HG03469 (cell line): ENCODE results near the gene MYOZ2.
"Not testable (repeated sequence)": the region's sequence is repeated elsewhere in the genome, so short reads cannot be mapped to it uniquely, and the experiment has no call there.

Experiments used
- ATAC-seq: cut with Tn5 transposase; IDR thresholded peaks from one replicate; pipeline ENCODE4 v1.9.1; 2021; ENCODE audit warnings: mild to moderate bottlenecking, moderate library complexity, moderate number of reproducible peaks; ENCODE audit not compliant: unreplicated experiment

Gene MYOZ2

DNA sequence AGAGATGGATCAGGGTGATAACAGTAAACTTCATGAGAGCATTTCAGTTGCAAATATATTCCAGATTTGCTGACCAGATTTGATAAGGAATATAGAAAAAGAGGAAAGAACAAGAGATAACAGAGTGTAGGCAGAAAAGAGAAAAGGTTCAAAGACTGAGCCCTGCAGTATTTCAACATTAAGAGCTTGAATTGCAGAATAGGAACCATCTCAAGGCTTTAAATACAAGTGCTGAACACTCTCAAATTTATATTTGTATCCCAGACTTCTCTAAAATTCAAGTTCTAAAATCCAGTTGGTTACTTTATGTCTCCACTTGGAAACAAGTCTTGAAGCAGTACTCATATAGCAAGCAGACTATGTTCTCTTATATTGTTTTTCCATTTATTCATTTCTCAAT lies 9.7 kb upstream of the MYOZ2 start:
- no peak for ATAC-seq

DNA sequence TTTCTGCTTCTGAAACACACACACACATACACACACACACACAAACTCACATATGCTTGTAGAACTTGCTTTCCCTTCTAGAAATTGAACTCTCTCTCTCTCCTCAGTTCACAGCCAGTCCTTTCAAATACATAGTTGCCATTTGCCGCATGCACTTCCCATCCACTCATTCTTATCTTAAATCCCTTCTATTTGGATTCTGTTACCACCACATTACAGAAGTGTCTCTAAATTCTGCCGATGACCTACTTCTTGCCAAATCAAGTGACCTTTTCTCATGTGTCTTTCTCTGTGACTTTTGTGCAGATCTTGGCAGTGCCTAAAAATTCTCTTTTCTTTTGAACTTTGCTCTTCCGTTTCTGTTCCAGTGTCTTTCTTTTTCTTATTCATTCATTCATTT lies 7.5 kb upstream of the MYOZ2 start:
- ATAC-seq = no peak

DNA sequence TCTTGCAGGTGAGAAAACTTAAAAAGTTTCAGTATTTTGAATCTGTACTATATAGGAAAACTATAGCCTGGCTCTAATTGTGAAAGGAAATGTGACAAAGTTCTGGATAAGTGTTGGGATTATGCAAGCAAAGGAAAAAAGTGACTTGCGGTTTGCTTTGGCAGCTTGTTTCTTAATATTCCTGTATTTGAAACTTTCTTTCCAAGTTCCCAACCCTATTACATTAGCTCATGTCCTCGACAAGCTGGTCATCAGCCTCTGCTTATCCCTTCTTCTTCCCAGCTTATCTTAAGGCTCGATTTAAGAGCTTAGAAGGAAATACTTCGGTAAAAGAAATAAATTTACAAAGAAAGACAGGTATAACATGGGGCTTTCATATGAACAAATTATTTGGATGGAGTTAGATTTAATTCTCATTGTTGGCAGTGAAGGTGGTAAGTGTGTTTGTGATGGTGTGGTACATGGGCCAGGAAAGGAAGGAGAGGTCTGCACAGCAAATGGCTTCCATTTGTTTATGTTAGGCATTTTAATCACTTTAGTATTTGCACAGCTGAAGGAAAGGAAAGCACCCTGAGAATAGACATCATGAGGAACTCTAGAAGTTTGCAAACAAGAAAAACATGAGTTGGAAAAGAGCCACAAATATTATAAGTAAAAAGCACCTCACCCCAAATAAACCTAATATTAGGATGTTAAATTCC lies 5.1 kb upstream of the MYOZ2 start:
- ATAC-seq = no peak

DNA sequence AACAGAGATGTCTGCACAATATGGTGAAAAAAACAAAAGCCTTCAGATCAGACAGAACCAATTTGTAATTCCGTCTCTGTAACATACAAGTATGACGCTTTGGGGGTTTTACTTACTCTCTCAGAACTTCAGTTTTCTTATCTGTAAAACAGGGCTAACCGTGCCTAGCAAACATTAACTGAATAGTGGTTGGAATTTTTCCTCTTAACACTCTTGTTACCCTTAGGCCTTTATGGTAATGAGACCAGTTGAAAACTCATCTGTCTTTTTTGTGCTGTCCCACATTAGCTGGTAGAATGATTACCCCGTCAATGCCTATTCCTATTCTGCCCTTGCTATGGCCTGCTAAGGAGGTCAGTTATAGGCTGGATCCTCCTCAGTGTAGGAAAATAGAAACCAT lies 4.5 kb upstream of the MYOZ2 start:
- ATAC-seq = no peak

DNA sequence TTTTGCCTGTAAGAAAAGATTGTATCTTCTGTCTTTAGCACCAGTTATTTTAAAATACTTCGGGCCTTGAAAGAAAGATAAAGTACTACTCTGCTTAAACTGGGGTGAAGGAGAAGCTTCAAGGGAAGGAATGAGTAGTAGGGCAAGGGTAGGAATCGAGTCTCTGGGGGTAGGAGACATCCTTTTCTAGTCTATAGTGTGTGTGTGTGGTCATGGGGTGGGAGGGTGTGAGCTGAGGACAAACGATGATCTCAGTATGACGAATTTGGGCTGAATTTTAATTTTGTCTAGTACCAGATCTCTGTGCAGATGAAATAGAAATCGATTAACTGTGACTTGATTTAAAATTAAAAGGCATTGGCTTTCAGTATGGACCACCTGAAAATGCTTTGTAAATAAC lies 3.3 kb upstream of the MYOZ2 start:
- no peak for ATAC-seq

DNA sequence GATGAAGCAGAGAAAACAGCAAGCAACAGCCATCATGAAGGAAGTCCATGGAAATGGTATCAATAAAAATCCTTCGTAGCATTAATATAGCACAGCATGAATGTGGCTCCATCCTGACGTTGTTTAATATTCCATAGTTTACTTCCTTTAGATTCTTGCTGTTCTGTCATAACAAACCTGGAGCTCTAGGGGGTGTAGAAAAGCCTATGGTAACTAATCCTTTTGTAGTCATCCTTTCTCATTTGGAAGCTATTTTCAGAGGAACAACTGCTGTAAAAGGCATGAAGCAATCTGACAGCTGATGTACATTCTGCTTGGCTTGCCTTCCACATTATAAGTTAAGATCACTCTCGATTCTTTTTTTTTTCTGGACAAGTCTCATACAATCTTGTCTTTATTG lies 914 bp downstream of the MYOZ2 start:
- ATAC-seq = no peak

DNA sequence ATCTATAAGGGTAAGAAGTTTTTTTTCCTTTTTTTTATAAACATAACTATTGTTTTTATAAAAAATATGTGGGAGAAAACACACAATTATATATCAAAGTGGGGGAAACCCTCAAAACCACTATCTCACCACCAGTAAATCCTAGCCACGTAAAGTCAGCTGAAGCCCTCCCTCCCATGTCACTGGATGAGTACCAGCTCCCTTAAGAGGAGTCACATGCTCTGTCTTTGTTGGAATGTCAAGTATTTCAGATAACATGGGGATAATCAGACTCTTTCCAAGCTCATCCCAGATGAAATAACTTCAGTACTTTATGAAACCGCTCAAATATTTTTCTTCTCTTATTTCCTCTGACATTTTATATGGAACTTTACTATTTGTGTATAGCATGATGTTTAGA lies 2.4 kb downstream of the MYOZ2 start:
- no peak for ATAC-seq

DNA sequence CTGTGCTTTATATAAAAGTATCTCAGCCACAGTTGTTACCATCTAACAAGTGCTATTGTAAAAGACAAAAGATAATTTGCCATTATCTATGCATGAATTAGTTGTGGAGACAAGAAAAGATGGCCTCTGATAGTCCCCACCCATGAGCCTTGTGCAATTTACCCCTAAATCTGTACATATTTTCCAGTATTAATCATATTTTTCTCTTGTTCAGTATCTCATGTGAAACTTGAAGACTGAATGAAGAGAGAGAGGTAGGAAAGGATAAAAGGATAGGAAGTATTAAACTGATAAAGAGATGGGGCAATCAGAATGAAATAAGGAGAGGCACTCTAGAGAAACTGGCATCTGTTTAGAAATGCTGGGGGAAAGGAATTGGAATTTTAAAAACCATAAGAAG lies 3.7 kb downstream of the MYOZ2 start:
- ATAC-seq = no peak

DNA sequence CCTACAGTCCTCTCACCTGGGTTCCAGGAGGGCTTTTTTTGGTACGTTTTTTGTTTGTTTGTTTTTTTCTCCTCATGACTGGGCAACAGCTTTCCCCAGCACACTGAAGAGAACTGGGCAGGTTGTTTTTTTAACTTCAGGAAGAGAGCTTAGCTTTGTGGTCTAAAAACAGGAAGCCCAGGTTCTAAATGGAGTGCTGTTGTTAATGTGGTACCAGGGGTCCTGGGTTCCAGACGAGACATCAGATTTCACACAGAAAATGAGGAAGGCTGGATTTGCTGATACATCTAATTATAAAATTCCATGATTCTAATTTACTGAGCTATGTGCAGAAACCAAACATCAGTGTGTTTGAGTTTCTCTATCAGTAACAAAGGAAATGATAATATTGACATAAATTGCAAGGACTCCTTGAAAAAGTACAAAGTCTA lies 4.2 kb downstream of the MYOZ2 start:
- no peak for ATAC-seq

DNA sequence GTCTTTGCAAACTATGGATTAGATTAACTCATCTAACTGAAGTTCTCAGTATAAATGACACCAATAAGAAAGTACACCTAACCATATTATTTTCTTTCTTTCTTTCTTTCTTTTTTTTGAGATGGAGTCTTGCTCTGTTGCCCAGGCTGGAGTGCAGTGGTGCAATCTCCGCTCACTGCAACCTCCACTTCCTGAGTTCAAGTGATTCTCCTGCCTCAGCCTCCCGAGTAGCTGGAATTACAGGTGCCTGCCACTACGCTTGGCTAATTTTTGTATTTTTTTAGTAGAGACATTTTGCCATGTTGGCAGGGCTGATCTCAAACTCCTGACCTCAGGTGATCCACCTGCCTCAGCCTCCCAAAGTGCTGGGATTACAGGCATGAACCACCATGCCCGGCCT lies 5.7 kb downstream of the MYOZ2 start:
- ATAC-seq = not testable (repeated sequence)

DNA sequence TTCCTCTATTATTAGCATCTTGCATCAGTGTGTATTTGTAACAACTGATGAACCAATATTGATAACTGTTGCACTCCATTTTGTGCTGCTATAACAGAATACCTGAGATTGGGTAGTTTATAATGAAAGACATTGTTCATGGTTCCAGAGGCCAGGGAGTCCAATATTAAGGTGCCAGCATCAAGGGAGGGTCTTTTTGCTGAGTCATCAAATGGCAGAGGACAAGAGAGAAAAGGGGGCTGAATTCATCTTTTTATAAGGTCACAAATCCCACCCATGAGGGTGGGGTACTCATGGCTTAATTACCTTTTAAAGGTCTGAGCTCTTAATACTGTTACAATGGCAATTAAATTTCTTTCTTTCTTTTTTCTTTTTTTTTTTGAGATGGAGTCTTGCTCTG lies 7.2 kb downstream of the MYOZ2 start:
- ATAC-seq = no peak

DNA sequence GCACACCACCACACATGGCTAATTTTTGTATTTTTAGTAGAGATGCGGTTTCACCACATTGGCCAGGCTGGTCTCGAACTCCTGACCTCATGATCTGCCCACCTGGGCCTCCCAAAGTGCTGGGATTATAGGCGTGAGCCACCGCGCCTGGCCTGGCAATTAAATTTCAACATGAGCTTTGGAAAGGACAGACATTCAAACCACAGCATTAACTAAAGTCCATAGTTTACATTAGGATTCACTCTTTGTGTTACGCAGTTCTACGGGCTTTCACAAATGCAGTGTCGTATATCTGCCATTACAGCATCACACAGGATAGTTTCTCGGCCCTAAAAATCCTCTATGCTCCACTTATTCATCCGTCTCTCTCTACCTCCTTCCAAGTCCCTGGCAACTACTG lies 7.7 kb downstream of the MYOZ2 start:
- not testable (repeated sequence) for ATAC-seq

DNA sequence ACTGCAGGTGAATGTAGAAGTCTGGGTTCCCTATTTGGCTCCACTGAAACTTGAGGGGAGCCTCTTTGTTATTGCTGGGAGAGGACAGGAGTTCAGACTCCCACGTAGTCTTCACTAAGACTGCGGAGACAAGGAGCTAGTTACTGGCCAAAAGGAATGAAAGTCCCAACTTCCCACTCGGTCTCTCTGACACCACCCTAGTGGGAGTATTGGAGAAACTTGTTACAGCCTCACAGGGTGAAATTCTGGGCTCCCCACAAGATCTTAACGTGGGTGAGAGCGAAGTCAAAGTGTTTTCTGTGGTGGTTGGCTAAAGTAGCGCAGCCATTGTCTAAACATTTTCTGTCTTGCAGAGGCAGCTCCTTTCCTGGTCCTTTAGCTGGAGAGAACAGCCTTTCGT lies 13.5 kb downstream of the MYOZ2 start:
- no peak for ATAC-seq

DNA sequence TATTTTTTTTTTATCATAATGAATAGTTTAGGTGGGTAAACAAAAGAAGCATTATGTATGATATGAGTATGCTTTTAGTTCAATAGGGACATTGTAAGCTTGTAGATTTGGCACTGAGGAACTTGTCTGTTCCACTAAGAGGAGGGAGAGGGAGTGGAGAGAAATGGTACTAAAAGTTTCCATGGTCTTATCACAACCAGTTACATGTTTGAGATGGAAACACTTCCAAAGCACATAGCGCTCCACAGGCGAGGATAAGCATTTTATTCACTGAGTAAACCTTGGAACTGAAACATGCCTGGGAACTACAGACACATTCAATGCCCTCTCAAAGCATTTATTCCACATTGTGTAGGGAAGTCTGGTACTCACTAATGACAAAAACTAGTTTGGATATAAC lies 15.5 kb downstream of the MYOZ2 start:
- no peak for ATAC-seq

DNA sequence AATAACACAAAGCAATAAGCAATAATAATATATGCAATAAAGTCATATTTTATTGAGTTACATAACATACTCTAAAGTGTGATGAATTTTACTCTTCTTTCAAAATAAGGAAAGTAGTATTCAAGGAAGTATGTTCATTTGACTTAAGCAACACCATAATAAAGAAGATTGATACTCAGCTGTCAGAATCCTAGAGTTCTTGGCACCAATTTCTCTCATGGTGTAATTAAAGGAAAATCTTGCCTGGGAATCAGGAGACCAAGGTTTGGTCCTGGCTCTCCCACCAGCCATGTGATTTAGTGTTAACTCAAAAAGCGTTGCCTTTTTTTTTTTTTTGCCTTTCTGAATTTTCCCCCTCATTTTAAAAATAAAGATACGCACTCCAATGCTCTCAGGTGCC lies 17.1 kb downstream of the MYOZ2 start:
- ATAC-seq = no peak

DNA sequence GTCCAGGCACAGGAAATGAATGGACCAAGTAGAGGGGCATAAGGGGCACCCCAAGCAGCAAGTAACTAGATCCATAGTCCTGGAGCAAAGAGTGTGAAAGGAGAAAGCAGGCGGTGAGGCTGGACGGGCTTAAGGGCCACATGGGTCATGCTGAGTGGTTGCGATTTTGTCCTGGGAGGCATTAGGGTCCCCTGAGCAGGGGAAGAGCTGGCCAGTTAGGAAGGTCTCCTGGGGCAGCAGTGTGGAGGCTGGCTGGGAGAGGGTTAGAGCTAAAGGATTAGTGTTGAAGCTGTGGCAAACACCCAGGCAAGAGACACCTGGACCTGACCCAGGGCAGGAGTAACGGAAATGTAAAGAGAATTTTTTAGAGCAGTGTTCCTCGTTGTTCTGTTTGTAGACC lies 26.5 kb downstream of the MYOZ2 start:
- ATAC-seq = no peak

DNA sequence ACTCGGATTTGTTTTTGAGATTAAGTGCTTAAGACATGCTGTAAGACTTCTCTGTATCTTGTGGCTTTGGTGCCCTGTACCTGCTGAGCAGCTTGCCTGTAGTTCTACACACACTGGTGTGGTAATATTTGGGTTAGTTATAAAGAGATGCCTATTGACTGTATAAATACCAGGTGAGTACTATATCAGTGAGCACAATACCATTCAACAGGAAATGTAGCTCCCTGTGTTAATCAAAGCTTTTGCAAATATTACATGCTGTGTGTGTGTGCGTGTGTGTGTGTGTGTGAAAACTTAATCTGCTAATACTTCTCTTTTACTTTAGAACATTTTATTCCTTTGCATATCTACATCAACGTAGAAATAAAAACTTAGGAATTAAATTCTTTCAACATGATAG lies 30.1 kb downstream of the MYOZ2 start:
- ATAC-seq = no peak

DNA sequence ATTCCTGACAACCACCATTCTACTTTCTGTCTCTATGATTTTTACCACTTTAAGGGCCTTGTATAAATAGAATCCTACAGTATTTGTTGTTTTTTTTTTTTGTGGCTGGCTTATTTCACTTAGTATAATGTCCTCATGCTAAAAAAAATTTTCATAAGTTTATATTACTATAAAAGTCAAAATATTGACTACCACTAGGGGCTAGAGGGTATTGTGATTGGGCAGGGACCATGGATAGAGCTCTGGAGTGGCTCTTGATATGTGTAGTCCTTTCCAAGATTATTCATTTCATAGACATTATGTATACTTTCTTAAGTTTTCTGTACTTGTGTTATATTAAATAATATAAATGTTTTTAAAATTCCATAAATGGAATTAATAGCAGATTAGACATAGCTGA lies 34.6 kb downstream of the MYOZ2 start:
- no peak for ATAC-seq

DNA sequence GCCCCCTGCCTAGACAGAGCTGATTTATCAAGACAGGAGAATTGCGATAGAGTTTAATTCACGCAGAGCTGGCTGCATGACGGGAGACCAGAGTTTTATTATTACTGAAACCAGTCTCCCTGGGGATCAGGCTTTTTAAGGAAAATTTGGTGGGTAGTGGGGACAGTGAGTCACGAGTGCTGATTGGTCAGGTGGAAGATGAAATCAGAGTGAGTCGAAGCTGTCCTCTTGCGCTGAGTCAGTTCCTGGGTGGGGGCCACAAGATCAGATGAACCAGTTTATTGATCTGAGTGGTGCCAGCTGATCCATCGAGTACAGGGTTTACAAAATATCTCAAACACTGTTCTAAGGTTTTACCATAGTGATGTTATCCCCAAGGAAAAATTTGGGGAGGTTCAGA lies 36.6 kb downstream of the MYOZ2 start:
- no peak for ATAC-seq

DNA sequence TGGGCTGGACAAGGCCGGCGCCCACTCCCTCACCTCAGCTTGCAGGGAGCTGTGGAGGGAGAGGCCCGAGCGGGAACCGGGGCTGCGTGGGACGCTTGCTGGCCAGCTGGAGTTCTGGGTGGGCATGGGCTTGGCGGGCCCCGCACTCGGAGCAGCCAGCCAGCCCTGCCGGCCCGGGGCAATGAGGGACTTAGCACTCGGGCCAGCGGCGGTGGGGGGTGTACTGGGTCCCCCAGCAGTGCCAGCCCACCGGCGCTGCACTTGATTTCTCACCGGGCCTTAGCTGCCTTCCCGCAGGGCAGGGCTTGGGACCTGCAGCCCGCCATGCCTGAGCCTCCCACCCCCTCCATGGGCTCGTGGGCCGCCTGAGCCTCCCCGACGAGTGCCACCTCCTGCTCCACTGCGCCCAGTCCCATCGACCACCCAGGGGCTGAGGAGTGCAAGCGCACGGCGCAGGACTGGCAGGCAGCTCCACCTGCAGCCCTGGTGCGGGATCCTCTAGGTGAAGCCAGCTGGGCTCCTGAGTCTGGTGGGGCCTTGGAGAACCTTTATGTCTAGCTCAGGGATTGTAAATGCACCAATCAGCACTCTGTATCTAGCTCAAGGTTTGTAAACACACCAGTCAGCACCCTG lies 38.2 kb downstream of the MYOZ2 start:
- not testable (repeated sequence) for ATAC-seq

DNA sequence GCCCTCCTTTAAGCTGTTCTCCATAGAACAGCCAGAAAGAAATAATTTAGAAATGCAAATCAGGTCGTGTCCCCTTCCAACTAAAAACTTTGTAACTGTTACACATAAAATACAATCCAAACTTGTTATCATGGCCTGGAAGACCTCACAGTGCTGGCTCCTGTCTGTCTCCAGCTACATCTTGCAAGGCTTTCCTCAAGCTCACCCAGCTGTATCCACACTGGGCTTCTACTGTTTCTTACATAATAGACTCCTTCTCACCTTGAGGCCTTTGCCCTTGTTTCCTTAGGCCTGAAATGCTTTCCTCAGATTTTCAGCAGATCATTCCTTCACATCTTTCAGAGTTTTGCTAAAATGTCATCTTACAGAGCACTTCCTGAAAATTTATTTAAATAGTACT lies 43.4 kb downstream of the MYOZ2 start:
- ATAC-seq = no peak

DNA sequence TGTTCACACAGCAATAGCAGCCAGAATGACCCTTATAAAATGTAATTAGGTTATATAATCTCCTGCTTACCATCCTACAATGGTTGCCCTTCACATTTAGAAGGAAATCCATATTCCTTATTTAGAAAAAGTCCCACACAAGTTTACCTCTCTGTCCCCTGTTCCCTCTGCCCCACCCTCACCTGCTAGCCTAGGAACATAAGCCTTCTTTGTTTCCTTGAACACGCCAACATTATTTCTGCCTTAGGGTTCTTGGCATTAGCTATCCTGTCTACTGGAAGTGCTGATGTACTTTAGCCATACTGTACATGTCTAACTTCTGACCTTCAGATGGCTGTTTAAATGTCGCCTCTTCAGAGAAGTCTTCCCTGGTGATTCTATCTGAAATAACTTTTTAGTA lies 48.5 kb downstream of the MYOZ2 start:
- no peak for ATAC-seq

DNA sequence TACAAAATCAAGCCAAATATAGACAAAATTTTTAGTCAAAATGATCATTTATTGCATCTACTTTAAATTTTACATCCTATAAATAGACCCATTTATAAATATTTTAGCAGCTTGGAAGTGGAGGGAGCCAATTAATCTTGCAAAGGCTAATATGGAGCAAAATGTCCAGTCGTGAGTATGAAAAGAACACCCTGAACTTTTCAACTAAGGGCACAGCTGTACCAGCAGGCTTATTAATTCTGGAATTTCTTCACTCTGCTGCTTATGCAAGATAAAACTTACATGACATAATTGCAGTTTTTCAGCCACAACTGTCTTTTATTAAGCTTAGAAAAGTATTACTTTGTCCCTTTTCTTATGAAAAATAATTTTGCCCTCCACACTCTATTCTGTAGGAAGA lies 54.0 kb downstream of the MYOZ2 start:
- ATAC-seq = no peak
